Measurements from ENCODE around the gene SLC35B1. TPM values are rescaled to one million over a fixed set of nuclear protein-coding genes. Genes with fewer than 3 reads are reported as not detected.

SLC35B1 gene
- total and polyA plus RNA-seq, 2 of the 4 experiments (the other 2 are of a cell fraction), result 66.4 to 86.2 TPM

- Histone ChIP-seq H2AK5ac (ENCODE audit: low read depth, low read length) (peak overlapping the region; percentile 78), H3K79me1 (ENCODE audit: low read depth in 1 of 2, low read length in 2 of 2) (peaks cover 15 to 32% of the 10 kb centered on the region in 2 experiments), H3K18ac (ENCODE audit: low read depth, low read length) (peak overlapping the region; percentile 73), H3K4me3 (ENCODE audit: insufficient read depth, low read depth, low read length) (peak overlapping the region; percentile 69), H3K14ac (replicated peaks; ENCODE audit: low read depth, low read length) (peak overlapping the region; percentile 82), H4K5ac (ENCODE audit: low read depth, low read length) (peak overlapping the region; percentile 77), H3K9ac (ENCODE audit: low read depth, low read length) (peak overlapping the region; percentile 92), H3K36me3 (ENCODE audit: control insufficient read depth, insufficient read depth, low read length) (no peaks in the 10 kb centered on the region), H4K8ac (ENCODE audit: low read depth in 2 of 2, low read length in 2 of 2) (peak overlapping the region; percentile 38 to 94), H3K27ac (ENCODE audit: insufficient read depth, low read length) (peak overlapping the region; percentile 86), H3K23ac (ENCODE audit: low read depth, low read length) (peak overlapping the region; percentile 75), H3K9me3 (ENCODE audit: control insufficient read depth, insufficient read depth, low read length) (no peaks in the 10 kb centered on the region), H4K20me1 (ENCODE audit: insufficient read depth, low read length) (peaks cover 28% of the 10 kb centered on the region; the same call in 1 of the 2 replicates), H3K4ac (ENCODE audit: low read depth, low read length) (peak overlapping the region; percentile 91), H3K9me1 (ENCODE audit: insufficient read depth, low read length) (0 out of 2 replicates have a peak, but pooled peaks cover 2% of the 10 kb centered on the region), H4K91ac (ENCODE audit: insufficient read depth, low read depth, low read length) (peak overlapping the region; percentile 68), H2AK9ac (replicated peaks; ENCODE audit: low read depth, low read length, poor library complexity) (peak overlapping the region; percentile 75), H3K27me3 (ENCODE audit: control insufficient read depth, insufficient read depth, low read length) (peaks cover 4% of the 10 kb centered on the region), H2BK5ac (ENCODE audit: low read depth, low read length, poor library complexity, severe bottlenecking) (peak overlapping the region; percentile 84), H3K4me2 (ENCODE audit: low read depth, low read length) (peak overlapping the region; percentile 99), H2BK20ac (ENCODE audit: low read depth, low read length) (no peak overlapping the region), H3K4me1 (ENCODE audit: control insufficient read depth, insufficient read depth, low read length) (peaks cover 4% of the 10 kb centered on the region; the same call in 1 of the 2 replicates), H2BK120ac (ENCODE audit: low read depth, low read length) (peak overlapping the region; percentile 64), H2BK15ac (ENCODE audit: low read depth, low read length) (peak overlapping the region; percentile 17; the same call in 1 of the 3 replicates), H3K56ac (ENCODE audit: extremely low read depth, insufficient read depth, low read length) (peak overlapping the region; percentile 49), H2AFZ (replicated peaks; ENCODE audit: low read length, poor library complexity) (peak overlapping the region; percentile 95)
- 7% methylated on average over 3 of the region's 34 CpGs; no CpG with 5 or more reads in 1 of the 2 experiments for WGBS, 2 experiments (ENCODE audit: extremely low coverage in 2 of 2, insufficient read length in 1 of 2)
- dilution Hi-C loops (cut with HindIII; ENCODE audit: low sequenced_read_pairs, unreplicated experiment), result no loop called here
- in situ Hi-C loops (cut with MboI; ENCODE audit: low sequenced_read_pairs), result no loop called here
- POLR2A ChIA-PET (ENCODE audit: unreplicated experiment), result interaction anchor here (0.6 to 1.0 kb wide), 6 partner anchors 14 to 207 kb away, joined by 3 to 7 read pairs (median 6); no protein-coding TSS in a partner anchor
- DNase-seq (peak; percentile 91), ATAC-seq (ENCODE audit: low read depth) (peak; percentile 78)
- no TSS peak for BruUV-seq (replicated peaks)
- CTCF ChIA-PET, result interaction anchor here (0.6 to 0.7 kb wide), 2 partner anchors 108 to 562 kb away, joined by 3 read pairs; no protein-coding TSS in a partner anchor
- intact Hi-C loops (cut with micrococcal nuclease), result loop anchor here (5.0 kb wide), 2 partner anchors 50 to 105 kb away; no protein-coding TSS in a partner anchor
- TF ChIP-seq RAD21 (IDR thresholded peaks at IDR 0.05; ENCODE audit: low read length) (0 out of 2 replicates have a peak, but pooled peaks have one; percentile 16), CEBPB (IDR thresholded peaks at IDR 0.05; ENCODE audit: low read depth, low read length) (peak; percentile 26; the same call in 1 of the 2 replicates), MXI1 (IDR thresholded peaks at IDR 0.05; ENCODE audit: borderline replicate concordance, low read depth, low read length) (peak; percentile 73; the same call in 1 of the 2 replicates), RFX5 (IDR thresholded peaks at IDR 0.05; ENCODE audit: low read depth, low read length) (no peak), MAFK (IDR thresholded peaks at IDR 0.05; ENCODE audit: low read depth, low read length) (no peak), CTCF (conservative IDR thresholded peaks at IDR 0.05; ENCODE audit: low read depth, low read length) (0 out of 2 replicates have a peak, but pooled peaks have one; percentile 7), SMC3 (IDR thresholded peaks at IDR 0.05; ENCODE audit: low read depth, low read length) (no peak), ELK1 (IDR thresholded peaks at IDR 0.05; ENCODE audit: borderline replicate concordance, low read depth, low read length) (no peak), RCOR1 (IDR thresholded peaks at IDR 0.05; ENCODE audit: insufficient replicate concordance, low read length) (no peak), NFE2L2 (IDR thresholded peaks at IDR 0.05; ENCODE audit: low read depth, low read length) (no peak), BHLHE40 (IDR thresholded peaks at IDR 0.05; ENCODE audit: low read depth, low read length) (no peak), FOS (IDR thresholded peaks at IDR 0.05; ENCODE audit: low read depth, low read length) (no peak), CHD1 (IDR thresholded peaks at IDR 0.05; ENCODE audit: low read depth, low read length) (no peak), MAZ (IDR thresholded peaks at IDR 0.05; ENCODE audit: borderline replicate concordance, low read depth, low read length) (no peak), POLR2A (IDR thresholded peaks at IDR 0.05; ENCODE audit: low read depth, low read length) (peak; percentile 41; the same call in 1 of the 2 replicates)
Measured at GRCh38 chr17:49677134-49677932, 30.4 kb downstream of the SLC35B1 start.
